Measurements from ENCODE around the gene CRYL1.

CRYL1 gene

GRCh38 chr13:20534038-20534608, 8.5 kb upstream of the CRYL1 start:
- TF ChIP-seq CTCF (IDR thresholded peaks at IDR 0.05; ENCODE audit: low read depth, low read length) = no peak
- DNase-seq (ENCODE audit: low read depth in 2 of 2) = no peak
- no peak overlapping the region for H3K4me3 ChIP-seq (replicated peaks in 1 of 2; ENCODE audit: low read depth in 2 of 2, low read length in 2 of 2)

GRCh38 chr13:20528452-20528851, 2.8 kb upstream of the CRYL1 start:
- no peak overlapping the region for H3K4me3 ChIP-seq (replicated peaks in 1 of 2; ENCODE audit: low read depth in 2 of 2, low read length in 2 of 2)
- TF ChIP-seq CTCF (IDR thresholded peaks at IDR 0.05; ENCODE audit: low read depth, low read length) = no peak
- no peak for DNase-seq (ENCODE audit: low read depth in 2 of 2)

- TF ChIP-seq CTCF (IDR thresholded peaks at IDR 0.05; ENCODE audit: low read depth, low read length) = no peak
- peak overlapping the region; percentile 73 to 75 for H3K4me3 ChIP-seq (replicated peaks in 1 of 2; ENCODE audit: low read depth in 2 of 2, low read length in 2 of 2)
- DNase-seq (ENCODE audit: low read depth in 2 of 2) = peak; percentile 11 to 52
Observed at GRCh38 chr13:20526664-20527063, 1.0 kb upstream of the CRYL1 start.

GRCh38 chr13:20525144-20525600, 485 bp downstream of the CRYL1 start:
- TF ChIP-seq CTCF (IDR thresholded peaks at IDR 0.05; ENCODE audit: low read depth, low read length) = no peak
- H3K4me3 ChIP-seq (replicated peaks in 1 of 2; ENCODE audit: low read depth in 2 of 2, low read length in 2 of 2) = peak overlapping the region; percentile 66 to 75
- peak; percentile 7 to 20 for DNase-seq (ENCODE audit: low read depth in 2 of 2)

- H3K4me3 ChIP-seq (replicated peaks in 1 of 2; ENCODE audit: low read depth in 2 of 2, low read length in 2 of 2) = no peak overlapping the region
- no peak for DNase-seq (ENCODE audit: low read depth in 2 of 2)
- TF ChIP-seq CTCF (IDR thresholded peaks at IDR 0.05; ENCODE audit: low read depth, low read length) = no peak
Observed at GRCh38 chr13:20521364-20522115, 4.1 kb downstream of the CRYL1 start.

GRCh38 chr13:20519875-20520274, 5.8 kb downstream of the CRYL1 start:
- H3K4me3 ChIP-seq (replicated peaks in 1 of 2; ENCODE audit: low read depth in 2 of 2, low read length in 2 of 2) = no peak overlapping the region
- no peak for TF ChIP-seq CTCF (IDR thresholded peaks at IDR 0.05; ENCODE audit: low read depth, low read length)
- no peak for DNase-seq (ENCODE audit: low read depth in 2 of 2)
